SW 1271 (cell line): ENCODE results near the gene NAA80.
"Not testable (repeated sequence)": the region's sequence is repeated elsewhere in the genome, so short reads cannot be mapped to it uniquely, and the experiment has no call there.

Source experiments
- DNase-seq, 2 experiments: peaks; one replicate each; lab custom pipeline; 2025; lab: John Stamatoyannopoulos, UW

The NAA80 gene

GRCh38 chr3:50270422-50271224 lies 28.6 kb downstream of the NAA80 start:
- no peak for DNase-seq

- no peak for DNase-seq
Observed at GRCh38 chr3:50269977-50270413, 29.2 kb downstream of the NAA80 start.

- no peak for DNase-seq
Observed at GRCh38 chr3:50269460-50269859, 29.7 kb downstream of the NAA80 start.

- DNase-seq, result no peak
Observed at GRCh38 chr3:50268703-50269451, 30.3 kb downstream of the NAA80 start, which contains the start of gene SEMA3B. TSS of gene SEMA3B (plus strand) at chr3:50269147. CDS start at chr3:50269241, 94 bp downstream.

- no peak for DNase-seq
Observed at GRCh38 chr3:50268276-50268675, 30.9 kb downstream of the NAA80 start.

- DNase-seq, result no peak
Observed at GRCh38 chr3:50267280-50267913, 31.8 kb downstream of the NAA80 start.

GRCh38 chr3:50266836-50267235 lies 32.4 kb downstream of the NAA80 start:
- DNase-seq, result no peak

- DNase-seq, result no peak
Observed at GRCh38 chr3:50266017-50266416, 33.2 kb downstream of the NAA80 start.

- DNase-seq, result no peak
Observed at GRCh38 chr3:50265571-50265970, 33.6 kb downstream of the NAA80 start.

- no peak for DNase-seq
Observed at GRCh38 chr3:50264964-50265485, 34.2 kb downstream of the NAA80 start.

- peak in 1 of 2 experiments; percentile 7 for DNase-seq
Observed at GRCh38 chr3:50264383-50264963, 34.7 kb downstream of the NAA80 start.

GRCh38 chr3:50263478-50264382 lies 35.5 kb downstream of the NAA80 start:
- no peak for DNase-seq

GRCh38 chr3:50262778-50263177 lies 36.4 kb downstream of the NAA80 start:
- no peak for DNase-seq

GRCh38 chr3:50262200-50262599 lies 37.0 kb downstream of the NAA80 start:
- not testable (repeated sequence) for DNase-seq

- DNase-seq, result no peak
Observed at GRCh38 chr3:50261505-50261904, 37.7 kb downstream of the NAA80 start.

GRCh38 chr3:50260942-50261441 lies 38.2 kb downstream of the NAA80 start:
- DNase-seq, result no peak

- DNase-seq, result peak; percentile 51 to 82
Observed at GRCh38 chr3:50260027-50260941, 38.9 kb downstream of the NAA80 start.

- DNase-seq, result no peak
Observed at GRCh38 chr3:50259432-50260026, 39.7 kb downstream of the NAA80 start.

GRCh38 chr3:50258979-50259378 lies 40.2 kb downstream of the NAA80 start:
- no peak for DNase-seq
